Stimulated activated CD4-positive, alpha-beta T cell treated with anti-CD3 and anti-CD28 coated beads, Interleukin-15, amount 100 ng/mL, for 24 hours (primary cell): Measurements from ENCODE around the gene TRAPPC8.
"Not testable (repeated sequence)": the region's sequence is repeated elsewhere in the genome, so short reads cannot be mapped to it uniquely, and the experiment has no call there.

ENCODE experiments used
- DNase-seq: peaks from one replicate; pipeline ENCODE4 v3.0.0-alpha.2; 2020

TRAPPC8 gene

GRCh38 chr18:31941010-31941809 is 1.7 kb downstream of the TRAPPC8 start:
- DNase-seq: no peak

DNA sequence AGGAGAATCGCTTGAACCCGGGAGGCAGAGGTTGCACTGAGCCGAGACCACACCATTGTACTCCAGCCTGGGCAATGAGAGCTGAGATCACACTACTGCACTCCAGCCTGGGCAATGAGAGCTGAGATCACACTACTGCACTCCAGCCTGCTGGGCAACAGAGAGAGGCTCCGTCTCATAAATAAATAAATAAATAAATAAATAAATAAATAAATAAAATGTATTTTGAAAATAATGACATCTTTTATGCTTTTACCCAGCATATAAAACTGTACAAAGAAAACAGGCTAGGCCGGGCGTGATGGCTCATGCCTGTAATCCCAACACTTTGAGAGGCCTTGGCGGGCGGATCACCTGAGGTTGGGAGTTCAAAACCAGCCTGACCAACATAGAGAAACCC is 8.2 kb downstream of the TRAPPC8 start:
- DNase-seq: not testable (repeated sequence)

- DNase-seq: no peak
Measured at GRCh38 chr18:31931886-31932240, 11.1 kb downstream of the TRAPPC8 start.

GRCh38 chr18:31931163-31931885 is 11.6 kb downstream of the TRAPPC8 start:
- DNase-seq: no peak

DNA sequence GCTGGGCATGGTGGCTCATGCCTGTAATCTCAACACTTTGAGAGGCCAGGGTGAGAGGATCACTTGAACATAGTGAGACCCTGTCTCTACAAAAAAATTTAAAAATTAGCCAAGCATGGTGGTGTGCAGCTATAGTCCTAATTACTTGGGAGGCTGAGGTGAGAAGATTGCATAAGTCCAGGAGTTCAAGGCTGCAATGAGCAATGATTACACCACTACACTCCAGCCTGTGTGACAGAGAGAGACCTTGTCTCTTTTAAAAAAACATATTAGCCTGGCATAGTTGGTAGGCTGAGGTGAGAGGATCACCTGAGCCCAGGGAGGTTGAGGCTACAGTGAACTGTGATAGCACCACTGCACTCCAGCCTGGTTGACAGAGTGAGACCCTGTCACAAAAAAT is 13.7 kb downstream of the TRAPPC8 start:
- no peak for DNase-seq

- DNase-seq: not testable (repeated sequence)
Measured at GRCh38 chr18:31926988-31927387, 15.9 kb downstream of the TRAPPC8 start.

DNA sequence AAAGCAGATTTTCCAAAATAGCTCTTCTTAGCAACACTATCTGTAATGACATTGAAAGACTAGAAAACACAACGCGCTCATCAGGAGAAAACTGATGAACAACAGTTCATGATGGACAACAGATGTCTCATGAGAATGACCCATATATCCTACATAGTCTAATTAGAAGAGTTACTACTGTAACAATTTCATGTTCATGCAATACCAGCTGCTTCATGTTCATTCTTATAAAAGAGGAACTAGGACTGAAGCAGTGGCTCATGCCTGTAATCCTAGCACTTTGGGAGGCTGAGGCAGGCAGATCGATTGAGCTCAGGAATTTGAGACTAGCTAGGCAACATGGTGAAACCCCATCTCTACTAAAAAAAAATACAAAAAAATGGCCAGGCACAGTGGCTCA is 22.7 kb downstream of the TRAPPC8 start:
- DNase-seq: no peak

DNA sequence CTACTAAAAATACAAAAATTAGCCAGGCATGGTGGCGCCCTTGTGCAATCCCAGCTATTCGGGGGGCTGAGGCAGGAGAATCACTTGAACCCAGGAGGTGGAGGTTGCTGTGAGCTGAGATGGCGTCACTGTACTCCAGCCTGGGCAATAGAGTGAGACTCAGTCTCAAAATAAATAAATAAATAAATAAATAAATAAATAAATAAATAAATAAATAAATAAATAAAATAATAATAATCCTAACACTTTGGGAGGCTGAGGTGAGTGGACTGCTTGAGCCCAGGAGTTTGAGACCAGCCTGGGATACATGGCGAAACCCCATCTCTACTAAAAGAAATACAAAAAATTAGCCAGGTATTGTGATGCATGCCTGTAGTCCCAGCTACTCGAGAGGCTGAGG is 23.6 kb downstream of the TRAPPC8 start:
- not testable (repeated sequence) for DNase-seq

DNA sequence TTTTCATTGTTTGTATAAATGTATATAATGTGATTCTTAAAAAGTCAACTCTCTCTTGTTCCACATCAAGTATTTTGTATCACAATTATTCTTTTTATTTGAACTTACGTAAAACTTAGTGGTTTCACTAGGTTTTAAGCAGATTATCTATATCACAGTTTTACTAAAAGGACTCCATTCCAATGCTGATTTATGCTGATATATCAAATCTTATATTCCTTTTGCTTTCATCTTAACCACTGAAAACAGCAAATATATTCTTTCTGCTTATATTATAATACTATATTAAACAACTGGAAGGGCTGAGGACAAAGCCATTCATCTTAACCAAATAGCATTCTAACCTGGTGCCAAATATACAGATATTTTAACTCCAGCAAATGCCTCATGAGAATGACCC is 24.2 kb downstream of the TRAPPC8 start:
- no peak for DNase-seq

DNA sequence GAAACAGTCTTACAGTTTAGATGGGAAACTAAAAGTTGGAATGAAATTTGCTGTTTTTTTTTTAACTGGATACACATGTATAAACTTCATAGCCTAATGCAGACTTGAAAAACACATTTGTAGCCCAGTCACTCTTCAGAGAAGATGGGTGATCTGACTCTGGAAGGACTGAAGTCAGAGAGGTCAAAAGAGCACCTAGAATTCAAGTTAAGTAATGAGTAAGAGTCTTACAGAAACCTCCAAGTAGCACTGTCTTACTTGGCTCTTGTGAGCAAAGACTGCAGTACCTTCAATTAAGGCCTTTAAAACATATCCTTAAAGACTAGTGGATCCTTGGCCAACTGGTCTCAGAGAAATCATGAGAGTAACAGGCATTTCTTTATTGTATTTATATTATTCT is 41.9 kb downstream of the TRAPPC8 start:
- DNase-seq: no peak

- not testable (repeated sequence) for DNase-seq
Measured at GRCh38 chr18:31899771-31900170, 43.2 kb downstream of the TRAPPC8 start.

- DNase-seq: no peak
Measured at GRCh38 chr18:31892936-31893335, 50.0 kb downstream of the TRAPPC8 start.

GRCh38 chr18:31891566-31891965 is 51.4 kb downstream of the TRAPPC8 start:
- DNase-seq: no peak

- no peak for DNase-seq
Measured at GRCh38 chr18:31884020-31884419, 58.9 kb downstream of the TRAPPC8 start.

- DNase-seq: no peak
Measured at GRCh38 chr18:31880186-31880898, 62.6 kb downstream of the TRAPPC8 start.

DNA sequence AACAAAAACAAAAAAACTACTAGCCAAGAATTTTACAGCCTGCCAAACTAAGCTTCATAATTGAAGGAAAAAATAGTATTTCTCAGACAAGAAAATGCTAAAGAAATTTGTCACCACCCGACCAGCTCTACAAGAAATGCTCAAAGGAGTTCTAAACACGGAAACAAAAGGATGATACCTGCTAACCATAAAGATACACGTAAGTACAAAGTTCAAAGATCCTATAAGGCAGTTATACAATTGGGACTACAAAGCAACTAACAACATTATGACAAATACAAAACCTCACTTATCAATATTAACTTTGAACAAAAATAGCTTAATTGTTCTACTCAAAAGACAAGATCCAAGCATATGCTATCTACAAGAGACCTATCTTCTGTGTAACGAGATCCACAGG is 64.6 kb downstream of the TRAPPC8 start:
- DNase-seq: no peak

GRCh38 chr18:31877900-31878299 is 65.0 kb downstream of the TRAPPC8 start:
- DNase-seq: no peak

GRCh38 chr18:31876707-31877106 is 66.2 kb downstream of the TRAPPC8 start:
- DNase-seq: no peak

- no peak for DNase-seq
Measured at GRCh38 chr18:31875301-31875700, 67.6 kb downstream of the TRAPPC8 start.

DNA sequence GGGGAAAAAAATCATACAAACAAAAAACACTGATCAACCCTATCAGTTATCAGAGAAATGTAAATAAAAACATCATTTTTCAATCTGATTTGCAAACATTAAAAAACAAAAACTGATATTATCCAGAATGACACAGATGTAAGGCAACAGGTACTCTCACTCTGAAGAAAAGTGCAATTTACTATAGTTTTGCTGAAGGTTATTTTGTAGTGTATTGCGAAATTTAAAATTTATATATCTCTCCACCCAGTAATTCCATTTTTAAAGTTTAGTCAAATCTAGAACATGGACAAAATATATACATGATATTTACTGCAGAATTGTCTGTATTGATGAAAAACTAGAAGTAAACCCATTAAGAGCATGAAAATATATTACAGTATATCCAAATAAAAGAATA is 79.8 kb downstream of the TRAPPC8 start:
- no peak for DNase-seq

GRCh38 chr18:31860488-31860887 is 82.4 kb downstream of the TRAPPC8 start:
- DNase-seq: no peak

- no peak for DNase-seq
Measured at GRCh38 chr18:31857526-31858106, 85.3 kb downstream of the TRAPPC8 start.

- no peak for DNase-seq
Measured at GRCh38 chr18:31850844-31851243, 92.1 kb downstream of the TRAPPC8 start.
